Muscle of arm (tissue), 12 donors: ENCODE data around the gene CLDN9. TPM values are rescaled to one million over a fixed set of nuclear protein-coding genes. Genes with fewer than 3 reads are reported as not detected.

ENCODE experiments used
- DNase-seq: peaks from one replicate; pipeline ENCODE4 v3.0.0-alpha.2; 2013
- polyA plus RNA-seq, 12 donors: library from polyadenylated mRNA; unstranded; fragments of 120-200 nt; gene quantifications; one replicate each; pipeline ENCODE4 v1.2.1, GENCODE V29; 2013; ENCODE audit not compliant: insufficient read length in 12 of 12

The CLDN9 gene
- polyA plus RNA-seq, 12 donors: 0.39 to 5.2 (median 2.0) TPM; not detected in 1

- no peak for DNase-seq
Measured at GRCh38 chr16:2973605-2974318, 39.0 kb upstream of the CLDN9 start.

GRCh38 chr16:2974319-2975056 is 38.2 kb upstream of the CLDN9 start:
- no peak for DNase-seq

DNA sequence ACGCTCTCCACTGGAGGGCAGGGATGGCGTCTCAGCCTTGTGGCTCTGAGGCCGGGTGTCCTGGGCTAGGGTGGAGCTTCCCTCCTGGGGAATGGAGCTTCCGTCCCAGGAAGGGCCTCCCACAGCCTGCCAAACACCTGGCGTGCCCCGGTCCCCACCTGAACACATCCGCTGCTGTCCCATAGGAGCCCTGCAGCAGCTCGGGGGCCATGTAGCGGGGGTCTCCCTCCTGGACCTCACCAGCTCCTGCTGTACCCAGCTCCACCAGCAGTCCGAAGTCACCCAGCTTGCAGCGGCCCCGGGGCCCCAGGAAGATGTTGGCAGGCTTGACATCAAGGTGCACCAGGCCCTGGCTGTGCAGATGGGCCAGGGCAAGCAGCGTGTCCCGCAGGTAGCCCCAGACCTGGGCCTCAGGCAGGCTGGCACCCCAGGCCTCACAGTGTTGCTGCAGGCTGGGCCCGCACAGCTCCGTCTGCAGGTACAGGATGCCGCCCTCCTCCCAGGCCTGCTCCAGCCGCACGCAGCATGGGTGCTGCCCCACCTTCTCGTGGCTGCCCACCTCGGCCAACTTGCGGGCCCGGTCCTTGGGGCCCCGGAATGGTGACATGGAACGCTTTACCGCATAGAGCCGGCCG is 37.4 kb upstream of the CLDN9 start:
- no peak for DNase-seq

GRCh38 chr16:2976201-2976600 is 36.5 kb upstream of the CLDN9 start:
- DNase-seq: no peak

DNA sequence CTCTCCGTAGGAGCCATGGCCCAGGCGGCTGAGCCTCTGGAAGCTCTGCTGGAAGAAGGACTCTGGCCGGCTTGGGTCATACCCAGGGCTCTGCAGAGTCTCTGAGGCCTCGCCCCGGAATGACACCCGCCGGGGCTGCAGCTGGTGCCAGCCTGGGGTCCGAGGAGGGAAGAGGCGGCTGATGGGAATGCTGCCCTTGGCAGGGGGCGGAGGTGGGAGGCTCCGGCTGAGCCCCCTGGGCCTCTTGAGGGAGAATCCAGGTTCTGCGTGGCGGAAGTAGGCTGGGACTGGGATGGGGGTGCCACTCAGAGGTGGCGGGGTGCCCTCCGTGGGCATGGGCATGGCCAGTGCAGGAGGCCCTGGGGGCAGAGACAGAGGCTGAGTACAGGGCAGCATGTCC is 36.0 kb upstream of the CLDN9 start:
- no peak for DNase-seq

GRCh38 chr16:2977440-2977839 is 35.3 kb upstream of the CLDN9 start:
- DNase-seq: no peak

DNA sequence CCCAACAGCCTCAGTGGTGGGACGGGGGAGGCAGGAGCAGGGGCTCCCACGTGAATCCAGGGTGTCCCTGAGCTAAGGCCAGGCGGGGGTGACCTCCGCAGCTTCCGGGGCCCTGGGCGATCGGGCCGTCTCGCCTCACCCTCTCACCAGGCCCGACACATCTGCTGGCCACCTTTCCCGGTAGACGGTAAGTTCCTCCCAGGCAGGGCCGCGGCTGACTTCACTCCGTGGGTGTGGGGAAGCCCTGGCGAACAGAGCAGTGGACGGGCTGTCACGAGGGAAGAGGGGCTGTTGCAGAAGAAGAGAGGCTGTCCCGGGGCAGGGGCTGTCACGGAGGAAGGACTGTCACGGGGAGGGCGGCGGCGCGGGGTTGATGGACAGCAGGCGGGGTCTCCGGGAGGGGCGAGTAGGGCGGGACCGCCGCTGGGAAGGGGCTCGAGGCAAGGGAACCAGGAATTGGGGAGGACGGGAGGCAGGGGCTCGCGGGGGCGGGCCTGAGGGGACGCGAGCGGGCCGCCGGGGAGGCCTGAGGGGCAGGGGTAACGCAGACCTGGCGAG is 33.0 kb upstream of the CLDN9 start:
- no peak for DNase-seq

- DNase-seq: peak; percentile 91
Measured at GRCh38 chr16:2980227-2981176, 32.2 kb upstream of the CLDN9 start, which contains the start of gene PKMYT1. Gene PKMYT1, minus strand, starts transcription at chr16:2980446. Its CDS starts 789 bp downstream, at chr16:2979657.

GRCh38 chr16:2981177-2981898 is 31.4 kb upstream of the CLDN9 start:
- no peak for DNase-seq

DNA sequence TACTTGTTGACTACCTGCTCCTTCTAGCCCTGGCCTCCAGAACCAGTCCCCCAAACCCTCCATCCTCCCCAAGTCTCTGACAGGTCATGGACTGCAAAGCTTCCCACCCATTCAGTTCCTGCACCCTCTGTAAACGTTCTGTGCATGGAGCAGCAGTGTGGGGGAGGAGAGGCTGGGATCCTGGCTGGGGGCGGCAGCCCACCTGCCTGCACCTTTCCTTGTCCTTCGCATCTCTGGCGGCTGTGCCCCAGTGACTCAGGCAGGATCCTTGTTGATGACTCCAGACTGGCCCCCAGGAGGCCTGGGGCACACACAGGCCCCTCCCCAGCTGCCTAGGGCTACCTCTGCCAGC is 30.8 kb upstream of the CLDN9 start:
- DNase-seq: no peak

DNA sequence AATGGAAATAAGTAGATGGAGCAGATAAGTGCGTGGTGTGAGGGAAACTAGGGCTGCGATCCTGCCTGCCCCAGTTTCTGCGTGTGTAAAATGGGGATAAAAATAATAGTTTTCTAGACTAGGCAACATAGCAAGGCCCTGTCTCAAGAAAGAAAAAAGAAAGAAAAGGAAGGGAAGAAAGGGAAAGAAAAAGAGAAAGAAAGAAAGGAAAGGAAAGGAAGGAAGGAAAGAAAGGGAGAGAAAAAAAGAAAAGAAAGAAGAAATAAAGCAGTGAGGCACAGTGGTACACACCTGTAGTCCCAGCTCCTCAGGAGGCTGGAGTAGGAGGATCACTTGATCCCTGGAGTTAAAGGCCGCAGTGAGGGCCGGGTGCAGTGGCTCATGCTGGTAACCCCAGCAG is 30.3 kb upstream of the CLDN9 start:
- DNase-seq: no peak

GRCh38 chr16:2983706-2984136 is 29.0 kb upstream of the CLDN9 start:
- peak; percentile 52 for DNase-seq

DNA sequence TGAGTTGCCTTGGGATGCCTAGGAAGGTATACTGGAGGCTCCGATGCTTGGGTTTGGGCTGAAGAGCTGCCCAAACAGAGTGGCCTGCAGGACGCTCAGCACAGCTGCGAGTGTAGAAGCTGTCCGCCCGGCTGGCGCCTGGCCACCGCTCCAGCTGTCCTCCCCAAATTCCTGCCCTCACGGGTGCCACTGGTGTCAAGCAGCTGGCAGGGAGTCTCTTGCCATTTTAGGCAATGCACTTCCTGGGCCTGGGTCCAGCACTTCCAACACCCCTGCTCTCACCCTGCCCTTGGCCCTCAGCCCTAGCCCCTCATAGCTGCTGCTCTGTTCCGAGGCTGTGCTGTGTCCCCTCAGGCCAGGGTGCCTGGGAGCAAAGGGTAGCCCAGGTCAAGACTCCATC is 27.3 kb upstream of the CLDN9 start:
- DNase-seq: peak; percentile 66

DNA sequence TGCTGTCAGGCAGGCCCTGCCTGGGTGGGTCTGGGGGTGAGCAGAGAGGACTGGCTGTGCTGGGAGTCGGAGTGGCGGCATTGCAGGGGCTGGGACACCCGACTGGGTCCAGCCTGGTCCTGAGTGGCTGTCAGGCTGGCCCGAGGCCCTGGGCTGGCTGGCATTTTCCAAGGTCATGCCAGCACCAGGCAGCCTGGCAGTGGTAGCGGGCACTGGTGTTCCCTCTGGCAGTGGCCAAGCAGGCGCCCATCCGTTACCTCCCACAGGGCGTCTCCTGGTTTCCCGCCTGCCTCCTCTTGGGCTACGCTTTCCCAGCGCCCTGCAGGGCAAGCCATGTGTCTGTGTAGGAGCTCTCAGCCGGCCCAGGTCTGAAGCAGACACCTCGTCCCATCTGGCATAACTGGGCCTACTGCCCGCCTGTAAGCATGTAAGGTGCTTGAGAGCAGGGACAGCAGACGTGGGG is 26.8 kb upstream of the CLDN9 start:
- DNase-seq: no peak

DNA sequence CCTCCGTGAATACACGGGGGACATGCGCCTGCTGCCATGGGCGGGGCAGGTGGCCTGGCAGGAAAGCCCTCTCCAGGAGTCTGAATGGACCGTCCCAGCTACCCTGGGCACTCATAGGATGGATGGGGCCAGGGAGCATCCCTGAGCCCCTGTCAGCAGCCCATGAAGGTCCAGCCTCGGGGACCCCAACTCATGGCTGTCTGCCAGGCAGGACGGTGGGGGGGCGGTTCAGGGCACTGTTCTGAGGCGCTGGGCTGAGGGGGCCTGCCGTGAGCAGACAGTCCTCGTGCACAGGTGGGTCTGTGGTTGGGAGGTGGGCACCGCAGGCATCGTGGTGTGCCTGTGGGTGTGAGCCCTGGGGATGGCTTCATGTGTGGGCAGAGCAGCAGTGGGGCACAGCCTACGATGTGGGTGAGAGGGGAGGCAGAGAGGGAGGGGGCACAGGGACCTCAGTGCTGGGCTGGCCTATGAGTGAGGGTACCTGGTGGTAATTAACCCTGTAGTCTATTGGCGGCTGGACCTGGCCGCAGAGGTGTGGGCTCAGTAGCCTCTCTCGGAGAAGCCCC is 26.0 kb upstream of the CLDN9 start:
- no peak for DNase-seq

DNA sequence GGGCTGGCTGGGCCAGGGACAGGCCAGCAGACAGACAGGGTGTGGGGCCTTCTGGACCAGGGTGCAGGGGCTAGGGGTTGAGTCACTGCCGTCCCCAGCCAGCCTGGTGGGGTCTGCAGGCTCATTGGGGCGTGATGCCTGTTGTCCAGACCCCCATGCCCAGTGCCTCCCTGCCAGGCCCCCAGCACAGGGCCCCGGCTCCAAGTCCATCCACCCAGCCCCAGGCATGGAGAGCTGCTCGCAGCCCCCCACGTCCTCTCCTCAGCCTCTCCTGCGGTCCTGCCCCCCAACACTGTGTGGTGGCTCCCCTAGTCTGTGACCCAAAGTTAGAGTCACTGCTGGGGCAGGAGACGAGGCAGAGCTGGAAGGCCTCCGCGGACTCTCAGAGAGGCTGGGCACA is 25.4 kb upstream of the CLDN9 start:
- no peak for DNase-seq

GRCh38 chr16:2987833-2988232 is 24.9 kb upstream of the CLDN9 start:
- DNase-seq: no peak

GRCh38 chr16:2988590-2989099 is 24.1 kb upstream of the CLDN9 start:
- no peak for DNase-seq

GRCh38 chr16:2990891-2991290 is 21.8 kb upstream of the CLDN9 start:
- DNase-seq: no peak
